Measurements from ENCODE around the gene IFI16.
"Not testable (repeated sequence)": the region's sequence is repeated elsewhere in the genome, so short reads cannot be mapped to it uniquely, and the experiment has no call there.

The IFI16 gene

GRCh38 chr1:159009704-159010361, at the start of gene IFI16:
IFI16 (plus strand) TSS chr1:159009907; CDS start chr1:159014681, 4,774 bp downstream.
- no peak for DNase-seq

DNA sequence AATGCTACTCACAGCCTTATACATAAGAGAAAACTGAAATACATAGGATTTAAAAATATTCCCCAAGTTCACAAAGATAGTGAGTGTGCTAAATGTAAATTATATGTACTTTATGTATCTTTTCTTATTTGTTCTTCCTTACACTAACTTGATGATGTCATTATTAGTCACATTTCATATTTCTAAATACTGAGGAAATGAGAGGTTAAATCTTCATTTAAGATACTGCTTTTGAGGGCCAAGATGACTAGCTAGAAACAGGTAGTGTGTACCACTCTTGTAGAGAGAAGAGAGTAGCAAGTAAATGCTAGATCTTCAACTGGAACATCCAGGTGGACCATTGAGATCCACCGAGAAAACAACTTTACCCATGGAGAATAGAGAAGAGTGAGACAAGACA, 48.5 kb upstream of the IFI16 start:
- DNase-seq: no peak

DNA sequence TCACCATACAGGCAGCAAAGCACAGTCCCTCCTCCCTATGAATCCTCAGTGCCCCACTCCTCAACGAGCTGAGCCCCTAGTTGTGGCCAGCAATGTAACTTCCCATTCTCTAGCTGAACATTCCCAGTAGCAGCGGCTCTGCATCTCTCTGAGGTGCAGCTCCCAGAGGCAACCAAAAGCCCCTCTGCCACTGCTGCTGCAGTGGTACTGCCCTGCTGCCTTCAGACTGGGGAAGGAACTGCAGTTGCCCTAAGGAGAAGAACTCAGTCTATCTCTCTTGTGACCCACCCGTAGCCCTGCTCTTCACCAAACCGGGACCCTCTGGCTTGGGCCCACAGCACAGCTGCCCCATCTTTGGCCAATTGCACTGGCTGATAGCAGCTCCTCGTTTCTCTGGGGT, 46.7 kb upstream of the IFI16 start:
- DNase-seq: no peak

DNA sequence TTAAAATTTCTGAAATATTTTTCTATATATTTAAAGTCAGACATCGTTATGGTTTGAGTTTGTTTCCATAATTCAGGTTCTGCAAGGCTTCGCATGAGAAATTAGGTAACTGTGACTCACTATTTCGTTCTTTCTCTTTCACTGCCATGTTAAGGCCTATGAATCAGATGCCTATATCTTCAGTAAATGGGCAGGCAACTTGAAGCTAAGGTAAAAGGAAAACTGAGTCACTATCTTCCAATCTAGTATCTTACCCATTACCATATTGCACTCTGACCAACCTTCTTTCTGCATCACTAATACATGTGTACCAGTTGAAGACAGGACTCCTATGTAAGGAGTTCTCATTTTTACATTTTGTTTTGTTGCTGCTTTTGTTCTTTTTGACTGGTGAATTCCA, 40.5 kb upstream of the IFI16 start:
- no peak for DNase-seq

GRCh38 chr1:158969855-158970254, 39.9 kb upstream of the IFI16 start:
- no peak for DNase-seq

- no peak for DNase-seq
Measured at GRCh38 chr1:158972841-158973240, 36.9 kb upstream of the IFI16 start.

GRCh38 chr1:158976219-158976618, 33.5 kb upstream of the IFI16 start:
- DNase-seq: no peak

DNA sequence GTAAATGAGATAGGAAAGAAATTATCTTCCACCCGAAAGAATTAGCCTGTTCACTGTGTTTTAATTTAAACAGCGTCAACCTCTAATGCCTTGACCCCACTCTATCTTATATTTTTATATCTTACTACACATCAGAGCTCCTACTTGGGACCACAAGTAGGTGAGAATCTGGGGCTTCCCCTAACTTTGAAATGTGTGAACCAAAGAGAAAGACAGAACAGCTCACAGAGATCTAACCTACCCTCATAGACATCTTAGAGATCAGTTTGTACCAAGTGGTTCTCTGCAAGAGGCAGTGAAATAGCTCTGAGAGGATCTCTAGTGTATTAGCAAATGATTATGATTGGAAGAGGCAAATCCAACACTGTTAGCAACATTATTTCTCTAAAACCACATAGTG, 31.0 kb upstream of the IFI16 start:
- no peak for DNase-seq

DNA sequence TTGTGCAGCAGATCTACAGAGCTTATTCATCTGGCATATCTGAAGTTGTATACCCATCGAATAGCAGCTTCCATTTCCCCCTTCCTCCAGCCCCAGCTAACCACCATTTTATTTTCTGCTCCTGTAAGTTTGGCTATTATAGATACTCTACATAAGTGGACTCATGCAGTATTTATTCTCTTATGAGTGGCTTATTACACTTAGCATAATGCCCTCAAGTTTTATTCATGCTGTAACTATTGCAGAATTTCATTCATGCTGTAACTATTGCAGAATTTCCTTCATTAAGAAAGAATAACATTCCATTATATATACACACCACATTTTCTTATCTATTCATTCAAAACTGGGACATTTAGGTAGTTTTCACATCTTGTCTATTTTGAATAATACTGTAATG, 30.5 kb upstream of the IFI16 start:
- DNase-seq: no peak

GRCh38 chr1:158983235-158983634, 26.5 kb upstream of the IFI16 start:
- DNase-seq: no peak

GRCh38 chr1:158984386-158984785, 25.3 kb upstream of the IFI16 start:
- DNase-seq: no peak

DNA sequence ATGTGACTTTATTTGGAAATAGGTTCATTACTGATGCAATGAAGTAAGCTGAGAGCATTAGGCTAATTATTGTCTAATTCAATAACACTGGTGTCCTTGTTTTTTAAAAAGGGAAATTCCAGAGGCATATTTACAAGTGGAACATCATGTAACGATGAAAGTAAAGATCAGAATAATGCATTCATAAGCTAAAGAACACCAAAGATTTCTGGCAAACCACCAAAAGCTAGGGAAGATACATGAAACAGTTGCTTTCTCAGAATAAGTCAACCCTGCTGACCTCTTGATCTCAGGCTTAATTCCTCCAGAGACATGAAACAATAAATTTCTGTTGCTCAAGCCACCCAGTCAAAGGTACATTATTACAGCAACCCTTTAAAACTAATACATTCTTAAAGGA, 20.3 kb upstream of the IFI16 start:
- DNase-seq: no peak

GRCh38 chr1:158992787-158993312, 16.9 kb upstream of the IFI16 start:
- DNase-seq: no peak

- DNase-seq: no peak
Measured at GRCh38 chr1:158996998-158997397, 12.7 kb upstream of the IFI16 start.

GRCh38 chr1:158998037-158998780, 11.5 kb upstream of the IFI16 start:
- no peak for DNase-seq

- no peak for DNase-seq
Measured at GRCh38 chr1:158998781-158999161, 10.9 kb upstream of the IFI16 start.

GRCh38 chr1:158999316-159000069, 10.2 kb upstream of the IFI16 start:
- no peak for DNase-seq

DNA sequence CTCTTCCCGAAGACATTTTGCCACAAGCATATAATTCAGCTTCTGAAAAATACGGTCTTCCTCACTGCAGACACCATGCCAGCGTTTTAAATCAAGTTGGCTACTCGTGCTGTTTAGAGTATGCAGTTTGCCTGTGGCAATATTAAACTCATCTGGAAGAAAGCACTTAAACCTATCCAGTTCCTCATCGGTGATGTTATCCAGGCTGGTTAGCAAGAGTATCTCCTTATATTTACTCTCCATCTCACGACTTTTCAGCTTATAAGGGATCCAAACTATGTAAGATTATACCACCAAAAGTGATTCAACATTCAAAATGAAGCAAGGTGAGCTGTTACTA, 9.7 kb upstream of the IFI16 start:
- DNase-seq: no peak

DNA sequence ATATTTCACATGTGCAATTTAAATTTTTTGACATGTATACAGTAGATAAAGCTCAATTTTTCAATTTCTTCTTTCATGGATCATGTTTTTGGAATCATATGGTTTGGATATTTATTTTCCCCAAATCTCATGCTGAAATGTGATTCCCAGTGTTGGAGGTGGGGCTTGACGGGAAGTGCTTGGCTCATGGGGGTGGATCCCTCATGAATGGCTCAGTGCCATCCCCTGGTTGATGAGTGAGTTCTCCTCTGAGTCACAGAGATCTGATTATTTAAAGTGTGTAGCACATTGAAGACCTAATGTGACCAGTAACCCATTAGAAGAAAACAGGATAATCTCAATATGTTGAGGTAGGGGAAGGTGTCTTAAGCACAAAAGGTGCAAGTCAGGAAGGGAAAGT, 9.1 kb upstream of the IFI16 start:
- DNase-seq: no peak

DNA sequence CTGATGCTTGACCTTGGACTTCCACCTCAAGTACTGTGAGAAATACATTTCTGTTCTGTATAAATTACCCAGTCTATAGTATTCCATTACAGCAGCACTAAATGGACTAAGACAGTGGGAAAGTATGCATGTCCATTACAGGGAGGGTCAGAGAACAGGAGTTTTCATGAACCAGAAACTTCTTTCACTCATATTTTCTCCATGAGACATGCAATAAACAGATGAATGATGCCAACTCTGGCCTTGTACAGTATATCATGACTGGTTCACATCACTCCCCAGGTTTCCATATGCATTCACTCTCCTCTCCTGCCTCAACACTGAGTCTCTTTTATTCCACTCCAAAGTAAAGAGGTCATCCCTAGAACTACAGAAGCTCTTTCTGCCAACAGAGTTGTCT, 4.5 kb upstream of the IFI16 start:
- DNase-seq: no peak

GRCh38 chr1:159005676-159006075, 4.0 kb upstream of the IFI16 start:
- DNase-seq: no peak

DNA sequence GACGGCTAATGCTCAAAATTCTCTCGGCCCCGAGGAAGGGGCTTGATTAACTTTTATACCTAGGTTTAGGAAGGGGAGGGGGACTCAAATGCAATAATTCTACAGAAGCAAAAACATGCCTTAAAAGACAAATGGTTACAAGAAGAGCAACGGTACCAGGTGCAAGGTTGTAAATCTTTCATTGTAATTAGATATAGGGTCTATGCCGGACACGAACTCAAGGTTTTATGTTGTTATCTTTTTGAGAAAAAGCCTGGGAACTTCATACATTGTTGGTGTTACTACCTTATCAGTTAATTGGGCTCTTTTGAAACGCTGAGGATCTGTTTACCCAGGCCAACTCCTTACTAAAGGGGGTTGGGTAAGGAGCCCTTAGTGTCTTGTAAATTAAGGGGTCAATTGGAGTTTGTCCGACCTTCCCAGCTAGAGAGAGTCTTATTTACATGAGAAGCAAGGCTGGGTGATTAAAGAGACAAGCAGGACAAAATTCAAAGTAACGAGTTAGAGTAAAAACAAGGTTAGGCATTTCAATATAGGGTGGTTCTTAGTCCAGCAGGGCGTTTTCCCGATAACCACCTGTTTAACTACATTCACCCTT, 3.4 kb upstream of the IFI16 start:
- not testable (repeated sequence) for DNase-seq

DNA sequence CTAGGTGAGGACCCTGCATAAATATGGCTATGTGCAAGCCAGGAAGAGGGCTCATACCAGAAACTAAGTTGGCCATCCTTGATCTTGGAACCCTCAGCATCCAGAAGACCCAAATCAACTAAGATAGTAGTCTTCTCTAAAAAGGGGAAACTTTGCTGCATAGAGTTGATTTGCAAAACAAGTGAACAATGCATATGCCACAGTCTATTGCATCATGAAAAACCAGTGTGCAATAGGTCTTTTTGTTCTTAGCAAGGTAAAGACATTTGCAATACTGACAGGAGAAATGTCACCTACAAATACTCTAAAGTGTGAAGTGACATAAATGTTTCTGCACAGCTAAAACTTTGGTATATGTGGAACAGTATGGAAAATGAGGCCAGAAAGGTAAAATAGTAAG, 2.0 kb upstream of the IFI16 start:
- DNase-seq: no peak

All from NCI-H1417 treated with DMSO at 0.1 percent for 48 hours (cell line).